ENCODE measurements around the gene DOCK9. TPM values are rescaled to one million over a fixed set of nuclear protein-coding genes. Genes with fewer than 3 reads are reported as not detected.
"Not testable (repeated sequence)": the region's sequence is repeated elsewhere in the genome, so short reads cannot be mapped to it uniquely, and the experiment has no call there.

The DOCK9 gene
- total RNA-seq, 1 donor from 2014 or later, result 170 TPM

- no peaks in the 10 kb centered on the region for H3K27me3 ChIP-seq
- H3K4me1 ChIP-seq, result peaks cover 4% of the 10 kb centered on the region
- H3K27ac ChIP-seq, result no peak overlapping the region
- no peak for ATAC-seq
- TF ChIP-seq CTCF (IDR thresholded peaks at IDR 0.05), result no peak
- intact Hi-C loops (cut with DNase I), result no loop called here
- no peak overlapping the region for H3K4me3 ChIP-seq
- H3K9me3 ChIP-seq, result no peaks in the 10 kb centered on the region
- H3K36me3 ChIP-seq, result peaks cover 30% of the 10 kb centered on the region
- no peak for DNase-seq
Measured at GRCh38 chr13:98816406-98816805, 161.5 kb downstream of the DOCK9 start.

- ATAC-seq, result no peak
Measured at GRCh38 chr13:98813993-98814392, 163.9 kb downstream of the DOCK9 start.

GRCh38 chr13:98812186-98812790, 165.6 kb downstream of the DOCK9 start:
- H3K27ac ChIP-seq; H3K9me3 ChIP-seq; DNase-seq; H3K36me3 ChIP-seq; intact Hi-C loops (cut with DNase I); H3K4me3 ChIP-seq; ATAC-seq; H3K27me3 ChIP-seq; H3K4me1 ChIP-seq: not testable (repeated sequence)

More at GRCh38 chr13:98813993-98814392, 163.9 kb downstream of the DOCK9 start:
- H3K9me3 ChIP-seq, result no peaks in the 10 kb centered on the region
- H3K36me3 ChIP-seq, result peaks cover 13% of the 10 kb centered on the region
- H3K27me3 ChIP-seq, result no peaks in the 10 kb centered on the region
- intact Hi-C loops (cut with DNase I), result no loop called here
- DNase-seq, result no peak
- H3K27ac ChIP-seq, result no peak overlapping the region
- no peaks in the 10 kb centered on the region for H3K4me1 ChIP-seq
- TF ChIP-seq CTCF (IDR thresholded peaks at IDR 0.05), result no peak
- no peak overlapping the region for H3K4me3 ChIP-seq

GRCh38 chr13:98810746-98811145, 167.1 kb downstream of the DOCK9 start:
- TF ChIP-seq CTCF (IDR thresholded peaks at IDR 0.05), result no peak
- H3K9me3 ChIP-seq, result no peaks in the 10 kb centered on the region
- DNase-seq (no peak), ATAC-seq (no peak)
- H3K27me3 ChIP-seq, result no peaks in the 10 kb centered on the region
- no peak overlapping the region for H3K4me3 ChIP-seq
- H3K36me3 ChIP-seq, result peaks cover 10% of the 10 kb centered on the region
- intact Hi-C loops (cut with DNase I), result no loop called here
- no peaks in the 10 kb centered on the region for H3K4me1 ChIP-seq
- H3K27ac ChIP-seq, result no peak overlapping the region

GRCh38 chr13:98809345-98809777, 168.5 kb downstream of the DOCK9 start:
- no peak for TF ChIP-seq CTCF (IDR thresholded peaks at IDR 0.05)
- H3K4me1 ChIP-seq, result no peaks in the 10 kb centered on the region
- DNase-seq, result no peak
- no peak overlapping the region for H3K27ac ChIP-seq
- peaks cover 21% of the 10 kb centered on the region for H3K36me3 ChIP-seq
- no peaks in the 10 kb centered on the region for H3K27me3 ChIP-seq
- H3K9me3 ChIP-seq, result no peaks in the 10 kb centered on the region
- no peak for ATAC-seq
- intact Hi-C loops (cut with DNase I), result no loop called here
- no peak overlapping the region for H3K4me3 ChIP-seq

GRCh38 chr13:98807774-98808173, 170.1 kb downstream of the DOCK9 start:
- TF ChIP-seq CTCF (IDR thresholded peaks at IDR 0.05), result no peak
- DNase-seq (no peak), ATAC-seq (no peak)
- Histone ChIP-seq H3K4me3 (no peak overlapping the region), H3K9me3 (no peaks in the 10 kb centered on the region), H3K27ac (no peak overlapping the region), H3K27me3 (no peaks in the 10 kb centered on the region), H3K36me3 (peaks cover 37% of the 10 kb centered on the region), H3K4me1 (no peaks in the 10 kb centered on the region)
- intact Hi-C loops (cut with DNase I), result no loop called here
